NCI-H2029 (cell line): ENCODE data around the gene PTPRK.

Experiments used
- DNase-seq: peaks from one replicate; lab custom pipeline; 2025; lab: John Stamatoyannopoulos, UW

The PTPRK gene

GRCh38 chr6:128192972-128193371, 327.4 kb downstream of the PTPRK start:
- no peak for DNase-seq

GRCh38 chr6:128188678-128189077, 331.7 kb downstream of the PTPRK start:
- no peak for DNase-seq

- no peak for DNase-seq
These were observed 333.7 kb downstream of the PTPRK start for GRCh38 chr6:128186729-128187128.

- no peak for DNase-seq
These were observed 340.4 kb downstream of the PTPRK start for GRCh38 chr6:128179876-128180438.

- no peak for DNase-seq
These were observed 345.7 kb downstream of the PTPRK start for GRCh38 chr6:128174724-128175123.

- DNase-seq, result no peak
These were observed 347.4 kb downstream of the PTPRK start for GRCh38 chr6:128172752-128173682.

GRCh38 chr6:128172081-128172480, 348.3 kb downstream of the PTPRK start:
- DNase-seq, result no peak

GRCh38 chr6:128171182-128171581, 349.2 kb downstream of the PTPRK start:
- DNase-seq, result no peak

GRCh38 chr6:128168244-128168643, 352.2 kb downstream of the PTPRK start:
- no peak for DNase-seq

- DNase-seq, result no peak
These were observed 352.8 kb downstream of the PTPRK start for GRCh38 chr6:128167552-128167951.

- DNase-seq, result no peak
These were observed 356.1 kb downstream of the PTPRK start for GRCh38 chr6:128164254-128164653.

GRCh38 chr6:128162423-128162822, 358.0 kb downstream of the PTPRK start:
- DNase-seq, result no peak

GRCh38 chr6:128161839-128162238, 358.6 kb downstream of the PTPRK start:
- no peak for DNase-seq

- no peak for DNase-seq
These were observed 359.1 kb downstream of the PTPRK start for GRCh38 chr6:128161263-128161662.

- DNase-seq, result no peak
These were observed 361.9 kb downstream of the PTPRK start for GRCh38 chr6:128158496-128158895.

GRCh38 chr6:128156321-128157111, 363.9 kb downstream of the PTPRK start:
- DNase-seq, result no peak

- DNase-seq, result no peak
These were observed 364.6 kb downstream of the PTPRK start for GRCh38 chr6:128155826-128156225.

- DNase-seq, result no peak
These were observed 367.8 kb downstream of the PTPRK start for GRCh38 chr6:128152551-128152950.

- no peak for DNase-seq
These were observed 370.0 kb downstream of the PTPRK start for GRCh38 chr6:128150376-128150775.

GRCh38 chr6:128149796-128150195, 370.6 kb downstream of the PTPRK start:
- DNase-seq, result no peak

GRCh38 chr6:128144320-128144719, 376.1 kb downstream of the PTPRK start:
- no peak for DNase-seq

GRCh38 chr6:128141932-128142331, 378.5 kb downstream of the PTPRK start:
- DNase-seq, result no peak

- DNase-seq, result no peak
These were observed 380.9 kb downstream of the PTPRK start for GRCh38 chr6:128139519-128139918.
